ENCODE results near the gene CXorf65.

- no peak for TF ChIP-seq EP300 (IDR thresholded peaks at IDR 0.05)
- TF ChIP-seq CTCF (IDR thresholded peaks at IDR 0.05) = no peak
- TF ChIP-seq POLR2A (IDR thresholded peaks at IDR 0.05) = no peak
Measured at GRCh38 chrX:71131510-71131909, 25.0 kb upstream of the CXorf65 start.

Measured in upper lobe of left lung (tissue), 4 donors.